NCI-H2196 treated with DMSO at 0.1 percent for 48 hours (cell line): Measurements from ENCODE around the gene CYP1B1.

Experiments
- DNase-seq: peaks from one replicate; lab custom pipeline; 2025; ENCODE audit not compliant: unreplicated experiment; lab: John Stamatoyannopoulos, UW

CYP1B1 gene

DNA sequence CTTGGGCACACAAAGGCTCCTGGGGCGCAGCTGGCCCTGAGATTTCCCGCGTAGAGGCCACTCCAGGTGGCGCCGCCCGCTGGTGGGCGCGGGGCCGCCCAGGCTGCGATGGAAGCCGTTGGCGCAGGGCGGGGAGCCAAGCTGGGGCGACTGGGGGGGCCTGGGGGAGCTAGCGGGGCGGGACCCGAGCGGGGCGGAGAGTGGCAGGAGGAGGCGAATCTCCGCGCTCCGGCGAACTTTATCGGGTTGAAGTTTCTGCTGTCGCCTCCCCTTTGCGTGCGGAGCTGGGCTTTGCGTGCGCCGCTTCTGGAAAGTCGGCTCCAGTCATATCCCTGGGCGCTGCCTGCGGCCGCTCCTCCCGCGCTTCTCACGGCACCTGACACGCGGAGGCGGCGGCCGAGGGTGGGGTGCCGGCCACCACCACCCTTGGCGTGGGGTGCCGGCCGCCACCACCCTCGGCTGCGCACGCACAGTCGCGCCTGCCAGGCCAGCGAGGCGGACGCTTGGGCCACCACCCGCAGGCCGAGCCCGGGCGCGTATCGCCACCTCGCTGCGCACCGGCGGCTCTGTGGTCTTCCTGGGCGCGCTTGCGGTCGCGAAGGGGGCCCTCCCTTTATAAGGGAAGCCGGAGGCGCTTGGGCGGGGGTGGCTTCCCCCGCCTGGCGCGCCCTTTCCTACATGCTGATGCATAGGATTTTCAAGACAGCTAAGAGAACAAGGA lies 919 bp upstream of the CYP1B1 start:
- DNase-seq = no peak

- DNase-seq = no peak
These were observed 280 bp upstream of the CYP1B1 start for GRCh38 chr2:38076152-38076709.

GRCh38 chr2:38074764-38075506 lies 1.0 kb downstream of the CYP1B1 start:
- DNase-seq = no peak

- no peak for DNase-seq
These were observed 1.7 kb downstream of the CYP1B1 start for GRCh38 chr2:38074058-38074763.

DNA sequence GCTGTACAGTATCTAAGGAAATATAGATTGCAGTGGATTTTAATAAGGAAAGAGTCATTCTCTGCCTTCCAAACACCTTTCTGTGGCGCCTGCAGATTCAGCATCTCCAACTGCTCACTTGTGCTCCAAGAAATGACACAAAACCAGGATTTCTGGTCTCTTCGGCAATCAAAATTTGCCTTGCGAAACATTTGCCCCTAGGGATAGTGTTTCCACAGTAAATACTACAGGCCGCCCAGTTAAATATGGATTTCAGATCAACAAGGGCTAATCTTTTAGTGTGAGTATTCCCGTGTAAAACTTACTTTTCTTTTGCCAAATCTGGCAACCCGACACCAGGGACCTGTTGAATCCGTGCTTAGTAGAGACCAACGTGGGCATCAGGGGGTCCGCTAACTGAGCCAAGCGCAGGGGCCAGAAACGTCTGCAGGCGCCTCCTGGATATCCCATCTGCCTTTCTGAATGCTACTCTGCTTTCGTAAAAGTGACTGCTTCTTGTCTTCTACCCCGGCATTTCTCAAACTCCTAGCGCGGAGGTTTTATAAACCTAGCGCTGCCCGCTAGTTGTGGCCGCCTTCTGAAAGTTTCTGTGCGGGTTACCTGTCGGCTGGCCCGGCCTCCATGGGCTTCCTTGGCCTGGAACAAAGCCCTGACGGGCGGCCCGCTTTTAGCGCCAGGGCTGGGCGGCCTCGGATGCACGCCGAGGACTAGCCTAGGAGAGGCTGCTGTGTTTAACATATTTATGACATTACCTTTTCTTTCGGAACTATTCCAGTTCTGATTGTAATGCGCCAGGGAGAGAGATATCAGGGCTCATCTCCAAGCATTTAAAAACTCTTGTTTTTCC lies 2.5 kb downstream of the CYP1B1 start:
- no peak for DNase-seq

- DNase-seq = no peak
These were observed 5.5 kb downstream of the CYP1B1 start for GRCh38 chr2:38070438-38070837.

GRCh38 chr2:38068234-38068633 lies 7.7 kb downstream of the CYP1B1 start:
- DNase-seq = no peak

DNA sequence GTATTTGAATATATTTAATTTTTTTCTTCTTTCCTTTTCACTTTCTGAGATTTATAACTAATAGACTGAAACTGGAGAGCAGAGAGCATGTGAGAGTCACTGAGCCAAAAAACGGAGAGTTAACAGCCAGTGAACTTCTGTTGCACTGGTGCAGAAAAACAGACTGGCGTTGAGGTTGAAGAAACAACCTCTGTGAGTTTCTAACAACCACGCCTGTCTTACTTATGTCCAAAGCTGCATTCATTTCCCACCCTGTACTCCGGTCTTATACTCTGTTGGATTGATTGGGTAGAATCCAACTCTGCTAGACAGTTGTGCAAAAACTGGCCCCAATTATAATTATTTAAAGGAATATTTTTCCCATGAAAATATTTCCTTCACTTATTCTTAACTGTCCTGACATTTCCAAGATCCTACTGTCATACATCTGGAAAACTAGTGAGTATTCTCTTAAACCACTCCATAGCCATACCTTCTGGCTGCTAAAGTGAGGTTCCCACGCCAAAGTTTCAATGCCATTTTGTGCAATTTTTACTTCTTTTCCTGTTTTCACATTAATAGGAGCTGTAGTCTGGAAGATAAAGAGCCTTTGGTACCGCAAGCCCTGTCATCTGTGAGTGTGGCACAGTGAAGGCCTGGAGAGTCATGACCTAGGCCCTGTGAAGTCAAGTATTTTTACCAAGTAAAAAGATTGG lies 9.4 kb downstream of the CYP1B1 start:
- DNase-seq = no peak

GRCh38 chr2:38065502-38066135 lies 10.3 kb downstream of the CYP1B1 start:
- no peak for DNase-seq

DNA sequence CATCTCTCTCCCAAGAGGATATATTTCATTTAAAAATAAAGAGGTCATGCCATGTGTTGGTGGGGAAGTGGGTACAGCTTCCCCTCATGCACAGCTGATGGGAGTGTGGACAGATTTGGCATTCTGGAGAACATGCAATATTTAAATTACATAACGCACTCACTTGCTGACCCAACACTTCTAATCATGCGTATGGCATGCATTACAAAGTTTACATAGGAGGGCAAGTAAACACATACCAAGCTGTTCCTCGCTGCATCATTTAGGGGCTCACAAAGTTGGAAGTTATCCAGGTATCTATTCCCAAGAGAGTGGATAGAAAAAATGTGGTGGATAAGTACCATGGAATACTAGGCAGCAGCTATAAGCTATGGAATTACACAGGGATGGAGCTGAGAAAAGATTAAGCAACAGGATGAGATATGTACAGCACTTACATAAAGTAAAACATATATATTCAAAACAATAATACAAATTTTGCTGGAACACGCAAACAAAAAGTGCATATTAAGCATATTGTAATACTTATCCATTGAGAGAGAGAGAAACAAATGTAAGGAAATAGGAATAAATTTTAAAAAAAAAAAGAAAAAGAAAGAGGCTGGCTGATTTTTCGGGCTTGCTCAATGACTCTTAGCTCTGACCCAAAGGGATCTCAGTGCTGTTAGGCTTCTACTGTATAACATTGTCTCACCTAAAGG lies 11.0 kb downstream of the CYP1B1 start:
- no peak for DNase-seq

GRCh38 chr2:38060236-38061018 lies 15.5 kb downstream of the CYP1B1 start:
- DNase-seq = no peak

GRCh38 chr2:38057651-38058410 lies 18.1 kb downstream of the CYP1B1 start:
- no peak for DNase-seq

- no peak for DNase-seq
These were observed 19.7 kb downstream of the CYP1B1 start for GRCh38 chr2:38056216-38056615.

- no peak for DNase-seq
These were observed 30.1 kb downstream of the CYP1B1 start for GRCh38 chr2:38045811-38046210.

GRCh38 chr2:38039121-38039910 lies 36.6 kb downstream of the CYP1B1 start:
- DNase-seq = no peak

DNA sequence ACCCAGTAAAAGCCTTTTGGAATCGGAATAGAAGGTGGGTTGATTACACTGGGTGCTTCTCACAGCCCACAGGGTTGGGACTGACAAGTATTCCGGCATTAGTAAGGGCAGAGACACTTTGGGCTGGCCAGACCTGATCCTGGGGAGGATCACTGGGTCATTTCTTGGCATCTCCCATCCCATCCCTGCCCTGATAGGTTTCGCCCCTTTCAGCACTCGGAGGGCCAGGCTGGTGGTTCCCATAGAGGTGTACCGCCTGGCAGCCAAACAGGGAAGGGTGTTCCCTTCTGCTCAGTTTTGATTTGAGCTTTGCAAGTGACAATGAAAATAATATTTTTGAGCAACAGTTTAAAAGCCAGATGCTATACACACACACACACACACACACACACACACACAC lies 37.3 kb downstream of the CYP1B1 start:
- no peak for DNase-seq
